HG02571 (cell line): ENCODE measurements around the gene RTN1.

Experiments
- ATAC-seq: cut with Tn5 transposase; IDR thresholded peaks from one replicate; pipeline ENCODE4 v1.9.1; 2021; ENCODE audit warnings: mild to moderate bottlenecking, moderate library complexity; ENCODE audit not compliant: unreplicated experiment

RTN1 gene

DNA sequence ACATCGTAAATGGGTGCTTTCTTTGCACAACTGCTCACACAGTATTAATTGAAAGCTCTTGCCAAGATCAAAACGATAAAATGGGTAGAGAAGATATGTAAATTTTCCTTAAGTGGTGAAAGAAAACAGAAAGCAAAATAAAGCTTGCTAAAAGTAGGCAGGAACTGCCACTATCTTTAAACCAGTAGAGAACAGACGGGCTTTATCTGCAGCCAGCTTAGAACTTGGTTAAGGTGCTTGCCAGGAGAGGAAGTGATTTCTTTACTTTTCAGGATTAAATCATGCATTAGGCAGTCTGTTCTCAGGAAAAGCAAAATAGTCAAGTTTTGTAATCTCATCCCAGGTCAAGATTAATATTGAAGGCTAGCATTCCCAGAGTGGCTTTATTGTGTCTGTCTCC, 237.1 kb downstream of the RTN1 start:
- no peak for ATAC-seq

DNA sequence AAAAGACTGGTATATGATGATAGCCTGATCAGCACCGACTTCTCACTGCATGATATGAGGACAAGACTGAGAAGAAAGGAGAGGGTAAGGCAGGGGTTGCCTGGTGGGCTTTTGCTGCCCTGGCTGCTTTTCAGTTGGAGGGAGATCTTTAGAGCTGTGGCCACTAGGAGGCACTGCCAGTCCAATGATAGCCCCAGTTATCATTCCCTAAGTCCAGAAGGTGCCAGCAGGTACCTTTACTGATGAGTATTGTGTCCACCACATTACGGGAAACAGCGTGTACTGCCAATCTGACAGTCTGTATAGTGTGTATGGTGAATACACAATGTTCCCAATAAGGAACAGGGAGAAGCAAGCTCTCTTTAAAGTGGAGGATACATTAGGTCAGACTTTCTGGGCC, 238.2 kb downstream of the RTN1 start:
- peak; percentile 54 for ATAC-seq

DNA sequence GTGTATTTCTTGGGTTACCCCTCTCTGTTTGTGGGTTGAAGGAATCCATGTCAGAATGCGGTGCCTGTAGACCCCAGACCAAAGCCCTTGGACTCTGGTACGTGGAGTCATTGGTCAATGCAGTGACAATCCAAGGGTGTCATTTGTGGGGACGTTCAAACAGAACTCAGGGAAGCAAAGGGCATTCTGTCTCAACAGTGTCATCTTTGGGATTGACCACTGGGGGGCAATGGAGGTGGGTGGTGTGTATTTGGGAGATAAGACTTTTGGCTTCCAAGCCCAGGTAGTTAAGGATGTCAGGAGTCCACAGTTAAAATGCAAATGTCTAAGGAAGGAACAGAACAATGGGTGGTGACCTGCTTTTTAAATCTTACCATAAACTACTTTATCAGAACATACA, 239.3 kb downstream of the RTN1 start:
- no peak for ATAC-seq

DNA sequence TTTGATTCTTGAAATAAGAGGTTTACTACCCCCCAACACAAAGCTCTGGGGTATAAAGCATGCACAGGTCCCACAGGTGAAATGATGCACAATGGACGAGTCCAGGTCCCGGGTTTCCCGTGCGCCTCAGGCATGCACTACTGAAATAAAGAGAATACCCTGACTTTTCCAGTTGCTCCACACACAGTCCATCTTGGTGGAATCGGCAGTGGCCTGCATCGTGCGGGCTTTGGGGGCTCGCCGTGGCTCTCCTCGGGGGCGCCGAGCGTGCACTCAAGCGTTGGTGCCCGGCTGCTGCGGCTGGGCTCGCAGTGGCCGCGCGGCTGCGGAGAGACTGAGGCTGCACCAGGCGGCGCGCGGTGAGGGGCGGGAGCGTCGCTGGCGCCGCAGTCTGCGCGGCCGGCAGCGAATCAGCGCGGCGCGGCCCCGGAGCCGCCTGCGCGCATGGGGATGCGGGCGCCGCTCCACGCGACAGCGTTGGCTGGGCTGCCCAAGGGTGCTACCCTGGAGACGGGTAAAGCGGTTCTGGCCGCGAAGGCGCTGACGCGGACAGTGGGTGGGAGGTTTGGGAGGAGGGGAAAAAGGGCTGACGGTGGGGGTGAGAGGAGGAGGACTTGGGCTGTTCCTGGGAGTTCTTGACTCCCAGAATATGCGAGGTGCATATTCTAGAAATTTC, 240.2 kb downstream of the RTN1 start:
- ATAC-seq: no peak

DNA sequence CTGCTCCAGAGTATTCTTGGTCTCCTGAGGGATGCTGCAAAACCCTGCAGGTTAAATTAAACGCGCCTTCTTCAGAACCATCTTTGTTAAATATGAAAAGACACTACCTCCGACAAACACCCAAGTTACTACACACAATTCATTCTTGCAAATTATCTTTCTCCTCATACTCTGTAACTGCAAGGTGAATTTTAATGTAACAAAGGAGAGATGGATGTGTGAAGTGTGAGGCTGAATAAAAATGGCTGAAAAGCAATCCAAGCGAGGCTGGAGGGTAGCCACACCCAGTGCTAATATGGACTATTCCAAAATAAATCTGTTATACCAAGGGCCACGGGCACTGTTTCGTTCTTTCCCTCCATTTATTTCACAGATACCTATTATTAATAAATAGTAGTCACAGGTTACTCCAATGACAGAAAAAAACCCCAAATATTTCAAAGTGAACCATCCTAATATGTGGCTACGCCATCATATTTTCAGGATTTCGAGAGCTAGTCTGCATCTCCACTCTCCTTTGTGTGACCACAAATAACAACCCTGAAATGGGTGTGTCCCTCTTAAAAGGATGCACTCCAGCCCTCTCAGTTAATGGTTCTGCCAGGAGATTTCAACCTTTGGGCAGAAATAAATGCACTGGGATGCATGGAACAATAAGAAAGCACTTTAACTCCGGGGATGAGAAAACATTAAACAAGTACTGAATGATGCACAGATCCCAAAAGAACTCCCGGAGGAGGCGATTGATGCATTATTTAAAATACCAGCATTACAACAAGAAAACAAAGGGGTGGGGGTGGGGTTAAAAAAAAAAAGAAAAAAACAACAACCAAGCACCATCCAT, 240.9 kb downstream of the RTN1 start:
- no peak for ATAC-seq

DNA sequence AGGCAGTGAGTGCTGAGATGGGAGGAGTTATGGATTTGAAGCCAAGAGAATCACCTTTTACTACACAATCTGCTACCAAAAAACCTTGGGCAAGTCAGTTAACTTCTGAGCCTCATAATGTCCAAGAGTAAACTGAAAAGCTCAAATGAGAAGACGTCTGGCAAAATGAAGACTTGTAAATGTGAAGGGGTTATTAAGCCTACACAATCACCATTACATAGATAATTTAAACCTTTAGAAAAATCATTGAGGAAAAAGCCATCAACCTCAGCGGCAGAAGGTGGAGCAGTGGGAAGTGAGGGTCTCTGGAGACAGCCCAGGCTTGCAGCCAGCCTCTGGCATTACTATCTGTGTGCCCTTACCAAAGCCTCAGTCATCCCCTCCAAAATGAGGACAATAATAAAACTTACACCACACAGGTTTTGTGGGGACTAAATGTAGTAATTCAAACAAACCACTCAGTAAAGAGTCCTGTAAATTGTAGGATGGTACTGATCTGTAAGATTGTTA, 243.5 kb downstream of the RTN1 start:
- no peak for ATAC-seq

DNA sequence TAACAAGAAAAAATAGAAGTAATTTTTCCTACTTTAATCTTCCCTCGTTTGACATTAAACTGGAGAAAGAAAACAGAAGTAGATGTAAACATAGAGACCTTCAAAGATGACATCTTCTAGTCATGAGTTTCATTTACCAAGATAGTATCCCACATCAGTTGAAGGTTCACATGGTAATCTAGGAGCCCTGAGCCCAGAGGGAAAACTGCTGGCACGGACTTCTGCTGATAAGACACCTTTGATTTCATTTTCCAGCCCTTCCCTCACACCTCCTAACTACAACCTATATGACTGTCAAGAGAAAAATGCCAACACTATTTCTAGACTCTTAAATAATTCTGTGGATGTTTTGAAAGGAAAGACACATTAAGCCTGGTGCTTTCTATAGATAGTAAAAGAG, 247.9 kb downstream of the RTN1 start:
- no peak for ATAC-seq

DNA sequence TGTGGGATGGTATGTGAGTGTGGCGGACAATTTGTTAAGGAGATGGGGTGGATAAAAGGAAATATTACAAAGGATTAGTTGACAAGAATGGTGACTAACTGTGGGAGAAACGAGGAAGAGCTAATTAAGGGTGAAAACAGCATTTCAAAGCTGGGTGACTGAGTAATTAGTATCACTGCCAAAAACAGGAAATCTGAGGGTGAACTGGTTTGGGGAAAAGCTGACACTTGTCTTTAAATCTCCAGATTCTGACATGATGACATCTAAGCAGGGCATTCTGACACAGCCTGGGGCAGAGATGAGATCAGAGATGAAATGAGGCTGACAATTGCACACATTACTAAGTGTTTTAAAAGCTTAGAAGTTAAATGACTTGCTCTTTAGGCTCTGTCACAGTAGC, 251.5 kb downstream of the RTN1 start:
- ATAC-seq: no peak

DNA sequence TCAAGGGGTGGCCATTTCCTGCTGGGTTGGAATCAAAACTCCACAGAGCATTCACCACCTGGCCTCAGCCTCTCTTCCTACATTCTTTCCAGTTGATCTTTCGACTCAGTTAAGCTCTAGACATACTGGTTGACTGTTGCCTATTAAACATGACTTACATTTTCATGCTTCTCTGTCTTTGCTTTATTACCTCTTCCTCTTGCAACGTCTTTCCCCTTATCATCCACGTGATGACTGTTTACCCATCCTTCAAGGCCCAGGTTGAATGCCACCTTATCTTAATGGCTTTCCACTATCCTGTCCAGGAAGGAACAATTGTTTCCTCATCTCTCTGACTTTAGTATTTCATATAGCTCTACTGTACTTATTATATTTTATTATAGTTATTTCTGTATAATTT, 269.5 kb downstream of the RTN1 start:
- ATAC-seq: no peak

DNA sequence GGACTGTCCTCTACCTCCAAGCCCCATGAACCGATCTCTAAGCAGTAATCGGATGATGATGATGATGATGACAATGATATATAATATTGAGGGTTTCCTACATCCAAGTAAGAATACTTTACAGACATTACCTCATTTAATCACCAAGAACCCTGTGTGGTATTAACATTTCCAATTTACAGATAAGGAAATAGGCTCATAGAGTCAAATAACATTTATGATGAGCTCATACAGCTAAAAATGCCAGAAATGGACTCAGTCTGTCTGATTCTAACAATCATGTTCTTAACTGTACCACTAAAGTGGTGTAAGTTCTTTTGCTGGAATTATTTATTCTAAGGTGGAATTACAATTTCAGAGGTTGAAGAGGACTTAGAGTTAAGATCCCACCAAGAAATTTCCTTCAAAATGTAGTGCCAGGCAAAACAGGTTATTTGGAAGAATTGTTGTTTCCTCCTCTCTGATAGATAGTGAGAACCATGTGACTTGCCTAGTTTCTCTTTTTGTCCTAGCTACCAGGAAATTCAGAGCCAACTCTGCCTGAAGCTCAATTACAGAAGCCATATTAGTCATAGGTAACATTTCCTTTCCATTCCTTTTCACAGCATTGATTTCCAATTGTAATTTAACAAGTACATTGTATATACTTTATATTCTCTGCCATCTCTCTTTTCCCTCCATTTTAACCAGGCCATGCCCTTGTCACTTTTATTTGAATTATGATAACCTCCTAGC, 270.2 kb downstream of the RTN1 start:
- ATAC-seq: no peak

DNA sequence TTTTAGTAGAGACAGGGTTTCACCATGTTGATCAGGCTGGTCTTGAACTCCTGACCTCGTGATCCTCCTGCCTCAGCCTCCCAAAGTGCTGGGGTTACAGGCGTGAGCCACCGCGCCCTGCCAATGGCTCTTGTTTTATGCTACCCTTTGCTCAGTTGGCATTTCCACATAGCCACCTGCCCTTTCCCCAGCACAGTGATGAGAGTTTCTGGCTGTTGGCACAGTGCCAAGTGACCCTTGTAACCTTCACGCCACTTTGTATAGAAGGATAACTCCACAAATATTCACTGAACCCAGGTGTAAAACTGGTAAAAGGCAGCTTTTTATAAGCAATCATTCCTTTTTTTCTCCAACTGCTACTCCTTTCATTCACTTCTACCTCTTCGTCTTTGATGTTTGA, 275.5 kb downstream of the RTN1 start:
- ATAC-seq: no peak

DNA sequence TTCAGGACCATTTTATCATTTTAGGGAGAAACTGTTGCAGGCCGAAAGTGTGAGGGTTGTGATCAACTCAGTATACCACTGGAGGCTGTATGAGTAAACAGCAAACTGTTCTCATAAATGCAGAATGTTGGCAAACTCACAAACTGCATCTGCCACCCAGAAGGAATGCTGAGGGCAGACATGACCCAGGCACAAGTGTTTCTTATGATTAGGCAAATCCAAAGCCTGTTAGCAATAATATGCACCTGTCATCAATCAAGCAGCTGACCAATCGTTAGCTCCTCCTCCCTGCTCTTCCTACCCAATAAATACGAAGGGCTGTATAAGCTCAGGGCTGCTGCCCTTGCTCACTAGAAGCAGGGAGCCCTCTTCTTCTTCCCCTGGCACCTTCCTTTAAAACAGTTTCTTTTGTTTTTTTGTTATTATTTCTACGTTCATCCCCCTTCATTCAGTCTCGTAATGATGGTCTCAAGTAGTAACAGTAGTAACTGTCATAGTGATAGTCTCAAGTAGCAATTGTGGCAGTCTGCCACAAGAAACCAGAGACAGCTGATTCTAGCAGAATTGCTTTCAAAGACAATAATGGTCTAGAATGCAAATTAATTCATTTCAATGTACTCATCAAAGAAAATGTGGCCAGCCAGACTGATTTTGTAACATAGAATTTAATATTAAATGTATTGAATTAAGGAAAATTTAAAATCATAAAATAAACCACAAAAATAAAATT, 278.8 kb downstream of the RTN1 start:
- ATAC-seq: no peak

DNA sequence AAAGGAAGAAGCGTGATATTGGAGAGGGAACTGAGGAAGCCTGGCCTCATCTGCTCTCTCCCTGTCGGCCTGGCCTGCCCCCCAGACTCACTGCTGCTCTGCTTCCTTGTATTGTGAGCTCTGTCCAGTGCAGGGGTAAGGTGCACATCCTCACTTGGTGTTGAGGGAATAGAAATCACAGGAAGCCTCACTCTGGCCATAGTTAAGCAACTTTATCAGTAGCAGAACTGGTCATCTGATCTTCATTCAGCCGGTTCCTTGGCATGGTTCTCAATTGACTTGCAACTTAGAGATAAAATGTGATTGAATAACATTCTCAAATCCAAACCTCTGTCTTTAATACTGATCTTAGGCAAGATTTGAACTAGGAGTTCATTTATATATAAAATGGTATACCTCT, 282.5 kb downstream of the RTN1 start:
- no peak for ATAC-seq

DNA sequence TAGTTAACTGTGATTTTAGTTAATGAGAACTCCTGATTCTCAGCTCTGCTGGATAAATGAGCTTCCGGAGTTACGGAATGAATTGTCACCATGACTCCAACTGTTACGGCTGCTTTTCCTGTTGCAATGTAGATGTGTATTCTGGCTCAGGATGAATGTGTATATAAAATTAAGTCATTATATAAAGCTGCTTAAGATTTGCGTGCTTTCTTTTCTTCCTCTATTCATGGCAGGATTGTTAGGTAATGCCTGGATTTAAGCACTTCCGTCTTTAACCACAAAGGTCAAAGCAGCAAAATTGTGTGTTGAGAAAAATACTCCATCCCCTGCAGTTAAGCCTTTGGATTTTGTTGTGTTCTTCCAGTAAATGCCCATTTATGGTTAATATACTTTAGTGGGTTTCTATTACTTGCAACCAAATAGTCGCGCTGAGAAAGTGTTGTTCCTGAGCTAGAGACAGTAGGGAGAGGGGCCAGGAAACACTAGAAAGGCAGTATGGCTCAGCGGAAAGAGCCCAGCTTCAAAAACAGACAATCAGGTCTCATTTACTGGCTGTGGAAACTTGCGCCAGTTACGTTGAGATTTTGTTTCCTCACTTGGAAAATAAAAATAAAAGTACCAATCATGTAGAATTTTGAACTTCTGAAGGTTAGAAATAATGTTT, 284.6 kb downstream of the RTN1 start:
- ATAC-seq: no peak

DNA sequence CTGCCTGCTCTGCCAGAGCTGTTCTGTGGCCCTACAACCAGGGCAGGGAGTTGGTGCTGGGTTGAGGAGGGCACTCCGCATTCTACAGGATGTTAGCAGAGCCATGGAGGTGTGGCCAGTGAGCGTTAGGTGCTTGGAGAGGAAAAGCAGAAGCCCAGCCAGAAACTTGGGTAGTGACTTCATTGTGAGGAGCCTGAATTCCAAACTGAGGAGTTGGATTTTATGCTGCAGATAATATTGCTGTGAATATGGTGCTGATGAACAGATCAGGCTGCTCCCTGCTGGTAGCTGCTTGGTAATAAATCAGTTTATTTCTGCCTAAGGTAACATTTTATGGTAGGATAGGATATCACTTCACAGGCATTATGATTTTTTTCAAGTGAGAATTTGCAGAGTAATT, 286.8 kb downstream of the RTN1 start:
- no peak for ATAC-seq

DNA sequence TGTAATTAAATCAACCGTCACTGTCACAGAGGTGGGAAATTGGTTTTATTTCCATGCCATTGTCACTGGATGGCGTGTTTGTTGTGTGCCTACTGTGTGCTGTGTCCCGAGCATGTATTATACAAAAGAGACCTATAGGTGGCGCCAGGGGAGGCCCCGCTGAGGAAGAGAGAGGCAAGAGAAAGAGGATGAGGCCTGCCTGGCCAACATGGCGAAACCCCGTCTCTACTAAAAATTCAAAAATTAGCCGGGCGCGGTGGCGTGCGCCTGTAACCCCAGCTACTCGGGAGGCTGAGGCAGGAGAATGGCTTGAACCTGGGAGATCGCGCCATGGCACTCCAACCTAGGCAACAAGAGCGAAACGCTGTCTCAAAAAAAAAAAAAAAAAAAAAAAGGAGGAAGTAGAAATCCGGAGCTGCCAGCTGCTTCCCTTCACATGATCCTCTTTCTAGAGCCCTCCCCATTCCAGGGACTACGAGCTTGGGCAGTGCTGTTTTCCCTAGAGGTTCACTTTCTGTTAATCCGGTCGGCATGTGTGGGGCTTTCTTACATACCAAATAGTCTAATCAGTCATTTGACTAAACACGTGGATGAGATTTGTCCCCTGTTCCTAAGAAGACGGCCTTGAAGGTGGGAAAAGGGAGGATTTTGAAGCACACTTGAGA, 287.6 kb downstream of the RTN1 start:
- no peak for ATAC-seq

DNA sequence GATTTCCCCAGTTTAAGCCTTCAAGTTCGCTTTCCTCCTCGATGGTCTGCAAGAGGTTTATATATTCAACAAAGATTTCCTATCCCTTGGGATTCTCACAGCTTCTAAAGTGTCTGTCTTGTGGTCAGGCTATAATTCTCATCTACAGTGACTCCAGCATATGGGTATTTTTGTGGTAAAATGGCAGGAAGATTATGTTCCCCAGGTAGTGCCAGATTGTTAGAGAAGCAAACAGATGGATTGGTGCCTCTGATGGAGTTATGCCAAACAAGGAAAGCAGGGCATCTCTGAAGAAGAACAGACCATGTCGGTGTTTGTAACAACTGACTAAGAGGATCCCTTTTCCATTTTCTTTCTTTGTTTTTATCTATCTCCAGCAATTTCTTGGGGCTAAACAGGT, 288.4 kb downstream of the RTN1 start:
- no peak for ATAC-seq

DNA sequence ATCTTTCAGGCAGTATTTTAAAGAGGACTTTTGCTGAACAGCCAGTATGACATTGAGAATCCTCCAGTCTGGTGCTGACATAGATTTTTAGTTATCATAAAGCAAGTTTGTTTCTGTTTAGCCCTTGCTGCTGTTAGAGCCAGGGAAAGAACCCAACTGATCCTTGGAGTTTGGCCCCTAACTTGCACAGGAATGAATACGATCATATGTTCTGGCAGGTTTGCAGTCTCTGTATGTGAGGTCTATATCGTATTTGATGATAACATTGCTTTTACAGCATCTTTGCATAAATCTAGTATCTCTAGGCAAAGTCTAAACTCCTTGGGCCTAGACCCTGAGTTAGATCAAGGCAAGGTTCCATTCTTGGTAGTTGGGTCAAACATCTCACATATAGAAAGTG, 289.7 kb downstream of the RTN1 start:
- no peak for ATAC-seq

DNA sequence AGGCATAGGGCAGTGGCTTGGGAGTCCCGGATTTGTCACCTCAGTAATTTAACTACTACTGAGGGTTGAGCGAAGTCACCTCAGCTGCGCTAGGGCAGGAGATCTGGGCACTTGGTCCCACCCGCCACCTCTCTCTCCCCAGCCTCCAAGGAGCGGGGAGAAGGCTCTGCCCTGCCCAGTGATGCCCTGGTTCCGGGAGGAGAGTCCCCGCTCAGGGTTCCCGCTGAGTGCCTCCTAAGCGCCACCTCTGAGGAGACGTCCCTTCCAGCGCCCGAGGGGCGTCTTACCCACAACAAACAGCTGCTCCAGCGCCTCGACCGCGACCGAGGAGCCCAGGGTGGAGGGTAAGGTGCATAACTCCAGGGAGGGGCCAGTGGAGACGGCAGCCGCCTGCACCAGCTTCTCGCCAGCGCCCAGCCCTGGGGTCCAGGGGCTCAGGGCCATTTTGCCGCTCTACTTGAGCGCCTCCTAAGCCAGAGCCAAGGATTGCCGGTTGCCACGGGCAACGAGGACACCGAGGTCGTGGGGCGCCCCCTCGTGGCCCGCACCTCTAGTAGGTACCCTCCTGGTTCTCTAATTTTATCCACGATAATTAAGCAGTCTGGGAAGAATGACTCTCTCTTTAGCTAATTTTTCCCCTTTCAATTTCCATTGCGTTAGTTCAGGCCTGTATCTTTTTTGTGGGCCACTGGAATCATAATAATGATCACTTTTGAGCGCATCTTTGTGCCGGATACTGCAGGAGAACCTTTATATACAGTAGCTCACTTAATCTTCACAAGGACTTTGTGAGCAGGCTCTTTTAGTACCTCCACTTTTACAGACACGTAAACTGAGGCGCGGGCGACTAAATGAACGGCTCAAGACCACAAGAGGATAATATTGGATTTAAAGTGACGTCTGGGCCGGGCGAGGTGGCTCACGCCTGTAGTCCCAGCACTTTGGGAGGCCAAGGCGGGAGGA, 294.0 kb downstream of the RTN1 start, which contains the start of gene CCDC175:
CCDC175 (minus strand) TSS at position 481 of the 963 bp plus-strand sequence; CDS start at position 444, 37 bp downstream.
- ATAC-seq: peak; percentile 96
